Naive thymus-derived CD4-positive, alpha-beta T cell (primary cell): ENCODE results near the gene SQSTM1. TPM values are rescaled to one million over a fixed set of nuclear protein-coding genes. Genes with fewer than 3 reads are reported as not detected.

ENCODE experiments used
- ATAC-seq: fragments of 150-1000 bp; cut with Tn5 transposase; 2 replicates; pipeline ENCODE4 v1.10.0; 2021; ENCODE audit warnings: mild to moderate bottlenecking, moderate library complexity
- CTCF ChIA-PET: fragments of 350-600 bp; sonication (Branson Sonifier 250); formaldehyde crosslinking; loops from one replicate; lab custom pipeline; 2021; ENCODE audit warnings: antibody characterized with exemption; lab: Charles Lee
- POLR2A ChIA-PET: fragments of 350-600 bp; sonication (Branson Sonifier 250); formaldehyde crosslinking; loops from one replicate; lab custom pipeline; 2021; ENCODE audit warnings: antibody characterized with exemption, inconsistent platforms; lab: Charles Lee
- DNase-seq, 9 donors: peaks; one replicate each; pipeline versions ENCODE4 v3.0.0 to v3.0.0-alpha.2; 2020 to 2022; ENCODE audit warnings: mixed read lengths in 1 of 9
- H3K27ac ChIP-seq: one replicate; pipeline ENCODE4 v1.7.0; 2013; ENCODE audit warnings: mild to moderate bottlenecking, low read depth, low read length, moderate library complexity
- H3K27me3 ChIP-seq, 2 donors: one replicate each; pipeline ENCODE4 v1.7.0; 2013; ENCODE audit warnings: low read length in 2 of 2, mild to moderate bottlenecking in 2 of 2, moderate library complexity in 2 of 2; ENCODE audit not compliant: control insufficient read depth in 2 of 2, insufficient read depth in 2 of 2
- H3K36me3 ChIP-seq, 3 experiments: 1 replicate in 2 of 3; 2 replicates in 1 of 3; pipeline ENCODE4 v1.7.0; 2013; ENCODE audit warnings: low read length in 3 of 3, mild to moderate bottlenecking in 3 of 3, moderate library complexity in 1 of 3; ENCODE audit not compliant: insufficient read depth in 3 of 3, control insufficient read depth in 2 of 3
- H3K4me1 ChIP-seq, 2 donors: one replicate each; pipeline ENCODE4 v1.7.0; 2013; ENCODE audit warnings: low read length in 2 of 2, mild to moderate bottlenecking in 2 of 2, moderate library complexity in 1 of 2; ENCODE audit not compliant: control insufficient read depth in 2 of 2, insufficient read depth in 2 of 2
- H3K4me3 ChIP-seq: 2 replicates; pipeline ENCODE4 v1.7.0; 2013; ENCODE audit warnings: mild to moderate bottlenecking, low read length
- H3K9me3 ChIP-seq, 3 experiments: 1 replicate in 2 of 3; 2 replicates in 1 of 3; pipeline ENCODE4 v1.7.0; 2013; ENCODE audit warnings: low read length in 3 of 3; ENCODE audit not compliant: control insufficient read depth in 2 of 3
- H3K27ac Mint-ChIP-seq, 9 donors: one replicate each; pipeline ENCODE4 v1.8.0; 2020 to 2022; ENCODE audit warnings: mixed read lengths in 9 of 9, mild to moderate bottlenecking in 8 of 9, moderate library complexity in 5 of 9, inconsistent platforms in 2 of 9
- H3K27me3 Mint-ChIP-seq, 5 donors: one replicate each; pipeline ENCODE4 v1.8.0; 2021 to 2022; ENCODE audit warnings: mixed read lengths in 5 of 5, mild to moderate bottlenecking in 1 of 5
- H3K36me3 Mint-ChIP-seq, 5 donors: one replicate each; pipeline ENCODE4 v1.8.0; 2020 to 2022; ENCODE audit warnings: mixed read lengths in 5 of 5, mild to moderate bottlenecking in 3 of 5, inconsistent platforms in 1 of 5
- H3K4me1 Mint-ChIP-seq, 7 donors: one replicate each; pipeline ENCODE4 v1.8.0; 2020 to 2022; ENCODE audit warnings: mixed read lengths in 7 of 7, mild to moderate bottlenecking in 3 of 7, inconsistent platforms in 1 of 7
- H3K4me3 Mint-ChIP-seq, 10 donors: one replicate each; pipeline ENCODE4 v1.8.0; 2020 to 2022; ENCODE audit warnings: mild to moderate bottlenecking in 10 of 10, mixed read lengths in 10 of 10, moderate library complexity in 6 of 10, inconsistent platforms in 2 of 10
- H3K9me3 Mint-ChIP-seq, 11 donors: one replicate each; pipeline ENCODE4 v1.8.0; 2020 to 2022; ENCODE audit warnings: mixed read lengths in 11 of 11, mild to moderate bottlenecking in 4 of 11, inconsistent platforms in 1 of 11, moderate library complexity in 1 of 11
- intact Hi-C, 2 donors: fragments of 100-400 bp; cut with micrococcal nuclease; formaldehyde crosslinking; loops; one replicate each; pipeline ENCODE4 v1.15.1; 2023
- polyA plus RNA-seq, 2 donors: library from polyadenylated mRNA; unstranded; fragments of 300-500 nt; fragmentation: Illumina TruSeq; gene quantifications; one replicate each; pipeline ENCODE4 v1.2.3, GENCODE V29; 2021
- total RNA-seq, 6 experiments: library from RNA in 5 of 6; stranded (reverse) in 5 of 6; gene quantifications; 1 replicate in 5 of 6; 2 replicates in 1 of 6; pipeline ENCODE4 v1.2.3 and lab custom pipeline; 2021 to 2026

The SQSTM1 gene
- total and polyA plus RNA-seq, 7 experiments from 2014 or later: 129 to 309 (median 222) TPM

DNA sequence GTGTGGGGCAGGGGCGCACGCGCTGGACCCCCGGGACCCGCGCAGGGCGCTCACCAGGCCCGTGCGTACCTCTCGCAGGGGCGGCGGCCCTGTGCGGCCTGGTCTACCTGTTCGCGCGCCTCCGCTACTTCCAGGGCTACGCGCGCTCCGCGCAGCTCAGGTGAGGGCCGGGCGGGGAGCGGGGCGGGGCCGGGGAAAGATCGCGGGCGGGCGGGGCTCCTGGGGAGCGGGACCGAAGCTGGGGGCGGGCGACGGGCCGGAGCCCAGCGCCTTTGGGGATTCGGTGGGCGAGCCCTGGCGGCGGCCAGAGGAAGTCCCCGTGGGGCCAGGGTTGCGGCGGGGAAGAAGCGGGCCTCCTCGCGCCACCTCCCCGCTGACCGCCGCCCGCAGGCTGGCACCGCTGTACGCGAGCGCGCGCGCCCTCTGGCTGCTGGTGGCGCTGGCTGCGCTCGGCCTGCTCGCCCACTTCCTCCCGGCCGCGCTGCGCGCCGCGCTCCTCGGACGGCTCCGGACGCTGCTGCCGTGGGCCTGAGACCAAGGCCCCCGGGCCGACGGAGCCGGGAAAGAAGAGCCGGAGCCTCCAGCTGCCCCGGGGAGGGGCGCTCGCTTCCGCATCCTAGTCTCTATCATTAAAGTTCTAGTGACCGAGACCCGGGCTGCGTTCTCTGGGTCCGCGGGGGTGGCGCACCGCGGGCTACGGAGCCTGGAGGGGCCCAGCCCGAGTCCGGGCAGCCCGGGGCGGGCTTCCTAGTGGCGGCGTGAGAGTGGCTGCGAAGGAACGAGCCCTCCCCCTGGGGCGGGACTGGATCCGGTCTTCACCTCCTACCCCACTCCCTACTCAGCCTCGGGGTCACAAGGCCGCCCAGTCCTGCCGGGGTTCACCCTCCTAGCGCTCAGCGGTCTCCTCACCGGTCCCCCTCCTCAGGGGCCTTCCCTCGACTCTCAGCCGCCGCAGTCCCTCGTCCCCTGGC, 24.6 kb upstream of the SQSTM1 start:
- peak overlapping the region in 4 of 9 donors; percentile 17 to 80 (median 33) for H3K27ac Mint-ChIP-seq
- intact Hi-C loops: loop anchor here (1.0 to 5.0 kb wide), 11 partner anchors 9 to 1644 kb away; partner anchors contain the start of genes CANX (in 2 of the 2), MAML1 (in 2 of the 2), HNRNPH1 (in 1 of the 2) and MGAT4B (in 1 of the 2)
- H3K9me3 Mint-ChIP-seq: peaks cover 0 to 6% (median 0%) of the 10 kb centered on the region in 11 donors
- Histone ChIP-seq H3K4me3 (peak overlapping the region; percentile 48), H3K27ac (peak overlapping the region; percentile 68), H3K4me1 (peaks cover 24 to 28% of the 10 kb centered on the region in 2 donors), H3K36me3 (peaks cover 0 to 21% (median 0%) of the 10 kb centered on the region in 3 experiments), H3K9me3 (no peaks in the 10 kb centered on the region), H3K27me3 (no peaks in the 10 kb centered on the region)
- H3K4me3 Mint-ChIP-seq: peak overlapping the region; percentile 40 to 78 (median 64)
- H3K4me1 Mint-ChIP-seq: peaks cover 20 to 33% (median 30%) of the 10 kb centered on the region in 7 donors
- peaks cover 0 to 9% (median 3%) of the 10 kb centered on the region in 5 donors for H3K36me3 Mint-ChIP-seq
- no peaks in the 10 kb centered on the region for H3K27me3 Mint-ChIP-seq
- POLR2A ChIA-PET: interaction anchor here (0.6 to 2.9 kb wide), 7 partner anchors 10 to 172 kb away, joined by 3 to 8 read pairs (median 6); partner anchors contain the start of genes HNRNPH1, MAML1 and SQSTM1
- DNase-seq: peak; percentile 37 to 81 (median 65)
- peak; percentile 84 for ATAC-seq
- CTCF ChIA-PET: interaction anchor here (0.6 to 4.3 kb wide), 5 partner anchors 33 to 233 kb away, joined by 3 to 36 read pairs (median 3); no protein-coding TSS in a partner anchor

DNA sequence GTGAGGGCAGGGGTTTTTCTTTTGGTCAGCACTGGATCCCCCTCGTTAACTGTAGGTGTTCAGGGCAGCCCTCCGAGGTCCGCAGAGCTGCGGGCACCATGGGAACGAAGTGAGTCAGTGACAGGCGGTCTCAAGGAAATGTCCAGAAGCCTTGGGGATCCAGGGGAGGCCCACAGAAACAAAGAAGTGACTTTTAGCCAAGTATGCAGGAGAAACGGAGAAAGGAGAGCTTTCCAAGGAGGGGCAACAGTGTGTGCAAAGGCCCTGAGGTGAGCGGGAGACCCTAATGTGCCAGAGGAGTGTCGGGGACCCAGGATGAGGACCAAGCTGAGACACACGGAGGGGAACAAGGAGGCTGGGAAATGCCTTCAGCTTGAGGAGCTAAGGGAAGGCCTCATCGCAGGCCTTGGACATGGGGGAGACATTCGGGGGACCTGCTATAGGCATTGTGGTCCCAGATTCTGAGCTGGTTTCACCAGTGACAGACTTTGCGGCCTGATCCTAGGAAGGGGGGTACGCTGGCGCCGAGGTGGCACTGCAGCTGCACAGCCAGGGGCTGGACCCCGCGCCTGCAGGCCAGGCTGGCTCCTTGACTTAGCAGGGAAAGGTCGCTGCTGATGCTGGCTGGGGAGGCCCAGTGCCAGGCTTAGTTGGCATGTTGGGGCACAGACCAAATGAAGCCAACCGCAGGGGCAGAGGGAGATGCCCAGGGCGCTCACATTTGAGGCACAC, 23.7 kb upstream of the SQSTM1 start:
- no peaks in the 10 kb centered on the region for H3K9me3 ChIP-seq
- no peak for DNase-seq
- Mint-ChIP-seq H3K4me1 (peaks cover 23 to 37% (median 34%) of the 10 kb centered on the region in 7 donors), H3K27me3 (no peaks in the 10 kb centered on the region), H3K9me3 (peaks cover 0 to 5% (median 0%) of the 10 kb centered on the region in 11 donors), H3K4me3 (peak overlapping the region; percentile 35 to 78 (median 60)), H3K27ac (peak overlapping the region in 6 of 9 donors; percentile 17 to 80 (median 34)), H3K36me3 (peaks cover 0 to 9% (median 3%) of the 10 kb centered on the region in 5 donors)
- intact Hi-C loops: loop anchor here (1.0 to 5.0 kb wide), 11 partner anchors 8 to 1645 kb away; partner anchors contain the start of genes CANX (in 2 of the 2), MAML1 (in 2 of the 2), HNRNPH1 (in 1 of the 2) and MGAT4B (in 1 of the 2)
- no peak overlapping the region for H3K4me3 ChIP-seq
- POLR2A ChIA-PET: interaction anchor here (0.9 to 2.9 kb wide), 6 partner anchors 9 to 173 kb away, joined by 3 to 8 read pairs (median 6); partner anchors contain the start of genes HNRNPH1, MAML1 and TBC1D9B
- peaks cover 0 to 21% (median 0%) of the 10 kb centered on the region in 3 experiments for H3K36me3 ChIP-seq
- CTCF ChIA-PET: interaction anchor here (0.7 to 4.3 kb wide), 4 partner anchors 34 to 178 kb away, joined by 3 to 36 read pairs (median 3); no protein-coding TSS in a partner anchor
- H3K27ac ChIP-seq: no peak overlapping the region
- no peak for ATAC-seq
- peaks cover 24 to 28% of the 10 kb centered on the region in 2 donors for H3K4me1 ChIP-seq
- H3K27me3 ChIP-seq: no peaks in the 10 kb centered on the region

DNA sequence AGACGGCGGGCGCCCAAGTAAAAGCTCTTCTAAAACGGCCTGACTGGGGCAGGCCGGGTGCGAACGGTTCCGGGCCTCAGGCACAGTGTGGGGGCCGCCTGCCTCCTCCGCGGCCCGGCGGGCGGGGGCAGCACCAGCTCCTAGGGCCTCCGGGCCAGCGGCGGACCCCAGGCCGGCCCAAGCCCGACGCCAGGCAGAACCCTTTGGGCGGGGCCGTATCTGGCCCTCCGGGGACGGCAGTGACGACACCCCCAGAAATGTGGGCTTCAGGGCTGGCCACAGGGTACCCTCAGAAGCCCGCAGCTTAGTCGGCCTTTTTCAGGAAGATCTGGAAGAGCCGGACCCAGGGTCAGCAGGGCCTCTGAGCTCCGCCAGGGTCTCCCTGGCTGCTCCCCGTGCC, 23.0 kb upstream of the SQSTM1 start:
- intact Hi-C loops: loop anchor here (2.0 to 5.0 kb wide), 5 partner anchors 65 to 1645 kb away; partner anchors contain the start of genes CANX (in 1 of the 2), HNRNPH1 (in 1 of the 2), MAML1 (in 1 of the 2) and NHP2 (in 1 of the 2)
- Histone ChIP-seq H3K9me3 (no peaks in the 10 kb centered on the region), H3K4me1 (peaks cover 24 to 28% of the 10 kb centered on the region in 2 donors), H3K4me3 (no peak overlapping the region), H3K27me3 (no peaks in the 10 kb centered on the region), H3K36me3 (peaks cover 0 to 21% (median 0%) of the 10 kb centered on the region in 3 experiments), H3K27ac (no peak overlapping the region)
- H3K4me3 Mint-ChIP-seq: peak overlapping the region in 2 of 10 donors; percentile 9 to 20
- ChIA-PET POLR2A (interaction anchor here (0.6 to 2.9 kb wide), 5 partner anchors 8 to 546 kb away, joined by 3 to 8 read pairs (median 7); partner anchors contain the start of genes HNRNPH1, MAML1 and TBC1D9B), CTCF (interaction anchor here (0.7 to 4.3 kb wide), 4 partner anchors 35 to 179 kb away, joined by 3 to 36 read pairs (median 3); no protein-coding TSS in a partner anchor)
- no peaks in the 10 kb centered on the region for H3K27me3 Mint-ChIP-seq
- ATAC-seq (no peak), DNase-seq (no peak)
- H3K4me1 Mint-ChIP-seq: peaks cover 23 to 42% (median 32%) of the 10 kb centered on the region in 7 donors
- H3K27ac Mint-ChIP-seq: no peak overlapping the region
- H3K9me3 Mint-ChIP-seq: peaks cover 0 to 4% (median 0%) of the 10 kb centered on the region in 11 donors
- H3K36me3 Mint-ChIP-seq: peaks cover 0 to 9% (median 3%) of the 10 kb centered on the region in 5 donors

DNA sequence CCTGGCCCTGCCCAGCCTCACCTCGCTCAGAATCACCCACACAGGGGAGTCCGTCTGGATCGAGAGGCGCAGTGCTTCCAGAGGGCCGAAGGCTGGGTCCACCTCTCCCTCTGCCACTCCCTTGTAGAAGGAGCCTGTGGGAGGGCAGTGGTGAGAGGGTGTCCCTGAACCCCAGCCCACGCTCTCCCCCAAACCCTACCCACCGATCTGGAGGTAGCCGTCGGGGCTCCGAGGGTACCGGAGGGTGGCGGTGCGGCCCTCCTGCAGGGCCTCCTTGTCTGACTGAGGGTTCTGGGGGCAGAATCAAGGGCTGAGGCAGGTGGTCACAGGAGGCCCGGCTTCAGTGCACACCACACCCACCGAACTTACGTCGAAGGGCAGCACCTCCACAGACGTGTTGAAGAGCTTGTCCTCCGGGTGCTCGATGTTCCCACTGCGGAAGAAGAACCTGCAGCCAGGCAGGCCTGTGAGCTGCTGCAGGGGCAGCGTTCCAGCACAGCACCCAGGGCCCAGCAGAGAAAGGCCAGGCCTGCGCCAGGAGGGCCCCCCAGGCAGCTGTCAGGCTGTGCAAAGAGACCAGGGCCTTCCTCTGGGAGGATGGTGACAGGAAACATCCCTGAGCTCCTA, 22.4 kb upstream of the SQSTM1 start:
- H3K36me3 ChIP-seq: peaks cover 0 to 21% (median 0%) of the 10 kb centered on the region in 3 experiments
- peaks cover 0 to 9% (median 3%) of the 10 kb centered on the region in 5 donors for H3K36me3 Mint-ChIP-seq
- no peak overlapping the region for H3K27ac Mint-ChIP-seq
- ChIA-PET CTCF (interaction anchor here (1.4 to 4.3 kb wide), 2 partner anchors 35 to 55 kb away, joined by 3 to 36 read pairs; no protein-coding TSS in a partner anchor), POLR2A (interaction anchor here (0.6 to 2.9 kb wide), 4 partner anchors 21 to 547 kb away, joined by 3 to 8 read pairs (median 3); partner anchors contain the start of gene HNRNPH1)
- H3K27ac ChIP-seq: no peak overlapping the region
- H3K27me3 Mint-ChIP-seq: no peaks in the 10 kb centered on the region
- no peaks in the 10 kb centered on the region for H3K9me3 ChIP-seq
- H3K4me3 ChIP-seq: no peak overlapping the region
- peaks cover 0 to 4% (median 0%) of the 10 kb centered on the region in 11 donors for H3K9me3 Mint-ChIP-seq
- peak overlapping the region in 1 of 10 donors; percentile 25 for H3K4me3 Mint-ChIP-seq
- no peaks in the 10 kb centered on the region for H3K27me3 ChIP-seq
- ATAC-seq: no peak
- intact Hi-C loops: loop anchor here (5.0 kb wide), 4 partner anchors 101 to 1646 kb away; partner anchors contain the start of genes CANX (in 1 of the 2), HNRNPH1 (in 1 of the 2) and NHP2 (in 1 of the 2)
- peaks cover 28 to 29% of the 10 kb centered on the region in 2 donors for H3K4me1 ChIP-seq
- peaks cover 22 to 41% (median 32%) of the 10 kb centered on the region in 7 donors for H3K4me1 Mint-ChIP-seq
- no peak for DNase-seq
